LNCaP clone FGC (cell line): ENCODE results near the gene NPFF.
"Not testable (repeated sequence)": the region's sequence is repeated elsewhere in the genome, so short reads cannot be mapped to it uniquely, and the experiment has no call there.

Experiments used
- DNase-seq: peaks from one replicate; pipeline ENCODE4 v3.0.0-alpha.2; 2011; ENCODE audit warnings: low read depth
- H3K4me3 ChIP-seq: 2 replicates; pipeline ENCODE4 v1.5.1; 2011; ENCODE audit warnings: mild to moderate bottlenecking, low read depth, low read length, control low read depth
- TF ChIP-seq, protein P1 (sequence below): IDR thresholded peaks from 2 replicates; pipeline ENCODE4 v1.5.1; 2012; ENCODE audit warnings: mild to moderate bottlenecking; ENCODE audit not compliant: control insufficient read depth, insufficient read depth; ENCODE audit errors: extremely low read depth

The NPFF gene, protein sequence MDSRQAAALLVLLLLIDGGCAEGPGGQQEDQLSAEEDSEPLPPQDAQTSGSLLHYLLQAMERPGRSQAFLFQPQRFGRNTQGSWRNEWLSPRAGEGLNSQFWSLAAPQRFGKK

DNA sequence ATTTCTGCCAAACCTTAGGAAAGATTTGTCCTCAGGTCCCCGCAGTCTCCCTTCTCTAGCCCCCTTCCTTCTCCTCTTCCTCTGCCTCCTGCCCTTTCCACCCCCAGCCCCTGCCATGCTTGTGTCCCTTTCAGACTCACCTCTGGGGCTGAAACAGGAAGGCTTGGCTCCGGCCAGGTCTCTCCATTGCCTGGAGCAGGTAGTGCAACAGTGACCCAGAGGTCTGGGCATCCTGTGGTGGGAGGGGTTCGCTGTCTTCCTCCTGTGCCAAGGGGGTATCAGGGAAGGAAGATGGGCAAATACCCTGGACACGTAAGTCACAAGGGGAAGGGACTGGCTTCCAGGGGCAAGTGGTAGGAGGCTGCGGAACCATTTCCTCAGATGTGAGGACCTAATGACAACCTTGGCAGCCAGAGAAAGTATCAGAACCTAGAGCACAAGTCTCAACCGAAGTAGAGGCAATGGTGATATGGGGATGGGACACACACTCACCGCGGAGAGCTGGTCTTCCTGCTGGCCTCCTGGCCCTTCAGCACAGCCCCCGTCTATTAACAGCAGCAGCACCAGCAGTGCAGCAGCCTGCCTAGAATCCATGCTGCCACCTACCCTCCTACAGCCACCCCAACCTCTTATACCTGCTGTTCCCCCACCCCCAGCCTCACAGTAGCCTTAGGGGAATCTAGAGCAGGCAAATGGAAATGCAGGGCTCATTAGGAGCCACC is at the start of gene NPFF:
Gene NPFF, minus strand, starts transcription at position 604 of the 722 bp plus-strand sequence. Its CDS starts 10 bp downstream, at position 594.
- TF ChIP-seq, protein P1, sequence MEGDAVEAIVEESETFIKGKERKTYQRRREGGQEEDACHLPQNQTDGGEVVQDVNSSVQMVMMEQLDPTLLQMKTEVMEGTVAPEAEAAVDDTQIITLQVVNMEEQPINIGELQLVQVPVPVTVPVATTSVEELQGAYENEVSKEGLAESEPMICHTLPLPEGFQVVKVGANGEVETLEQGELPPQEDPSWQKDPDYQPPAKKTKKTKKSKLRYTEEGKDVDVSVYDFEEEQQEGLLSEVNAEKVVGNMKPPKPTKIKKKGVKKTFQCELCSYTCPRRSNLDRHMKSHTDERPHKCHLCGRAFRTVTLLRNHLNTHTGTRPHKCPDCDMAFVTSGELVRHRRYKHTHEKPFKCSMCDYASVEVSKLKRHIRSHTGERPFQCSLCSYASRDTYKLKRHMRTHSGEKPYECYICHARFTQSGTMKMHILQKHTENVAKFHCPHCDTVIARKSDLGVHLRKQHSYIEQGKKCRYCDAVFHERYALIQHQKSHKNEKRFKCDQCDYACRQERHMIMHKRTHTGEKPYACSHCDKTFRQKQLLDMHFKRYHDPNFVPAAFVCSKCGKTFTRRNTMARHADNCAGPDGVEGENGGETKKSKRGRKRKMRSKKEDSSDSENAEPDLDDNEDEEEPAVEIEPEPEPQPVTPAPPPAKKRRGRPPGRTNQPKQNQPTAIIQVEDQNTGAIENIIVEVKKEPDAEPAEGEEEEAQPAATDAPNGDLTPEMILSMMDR: no peak
- no peak for DNase-seq
- H3K4me3 ChIP-seq: no peak within 1 kb of the TSS

DNA sequence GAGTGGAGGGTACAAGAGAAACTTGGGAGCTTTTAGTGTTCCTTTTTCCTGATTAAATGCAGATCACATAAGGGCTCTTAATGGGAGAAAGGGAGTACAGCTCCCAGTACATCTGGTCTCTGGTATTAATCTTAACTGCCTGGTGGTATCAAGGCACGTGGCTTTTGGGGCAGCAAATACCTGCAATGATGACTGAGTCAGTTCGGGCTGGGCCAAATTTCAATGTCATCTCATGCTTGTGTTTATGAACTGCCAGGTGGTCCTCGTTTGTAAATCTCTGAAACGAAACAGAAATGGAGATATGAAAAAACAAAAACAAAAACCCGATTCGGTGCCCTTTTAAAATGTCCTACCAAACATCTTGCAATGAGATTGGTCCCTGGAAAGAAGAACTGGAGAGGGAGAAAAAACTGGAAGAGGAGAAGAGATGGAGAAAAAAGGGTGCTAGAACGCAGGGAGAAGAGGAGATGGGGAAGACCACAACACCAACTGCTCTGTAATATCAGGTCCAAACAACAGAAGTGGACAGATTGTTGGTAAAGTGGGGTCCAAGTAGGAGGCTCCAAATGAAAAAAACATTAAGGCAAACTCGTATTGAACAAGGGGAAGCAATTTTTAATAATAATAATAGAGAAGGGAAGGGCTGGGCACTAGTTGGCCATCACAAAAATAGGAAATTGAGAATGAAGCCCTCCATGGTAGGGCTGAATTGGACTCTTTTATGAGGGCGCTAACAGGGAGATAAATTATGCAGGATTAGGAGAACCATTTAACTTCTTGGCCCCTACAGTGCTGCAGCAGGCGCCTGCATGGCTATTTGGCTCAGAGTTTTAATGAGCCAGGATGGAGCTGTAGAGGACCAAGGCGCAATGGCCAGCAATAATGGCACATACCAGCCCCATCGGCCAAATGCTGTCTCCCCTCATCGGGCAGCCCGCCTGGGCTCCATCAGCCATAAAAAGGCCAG is 45.4 kb upstream of the NPFF start:
- H3K4me3 ChIP-seq: no peak overlapping the region
- TF ChIP-seq, protein P1: no peak
- no peak for DNase-seq

DNA sequence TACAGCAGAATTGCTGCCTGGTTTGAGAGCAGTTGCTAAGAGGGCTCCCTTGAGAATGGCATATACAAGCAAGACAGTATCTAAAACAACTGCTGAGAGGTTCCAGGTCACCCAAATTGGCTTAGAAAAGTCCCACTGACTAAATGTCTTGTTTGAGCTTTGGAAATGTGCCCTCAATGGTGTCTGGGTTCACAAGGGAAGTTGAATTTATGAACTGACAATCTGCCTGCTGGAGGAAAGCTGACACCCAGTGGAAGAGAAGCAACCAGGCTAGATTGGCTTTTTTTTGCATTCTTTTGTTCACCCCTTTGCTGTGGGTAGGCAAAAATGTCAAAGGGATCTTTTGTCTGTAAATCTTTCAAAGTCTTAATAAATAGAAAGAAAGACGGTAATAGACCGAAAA is 44.6 kb upstream of the NPFF start:
- no peak for DNase-seq
- TF ChIP-seq, protein P1: no peak
- no peak overlapping the region for H3K4me3 ChIP-seq

DNA sequence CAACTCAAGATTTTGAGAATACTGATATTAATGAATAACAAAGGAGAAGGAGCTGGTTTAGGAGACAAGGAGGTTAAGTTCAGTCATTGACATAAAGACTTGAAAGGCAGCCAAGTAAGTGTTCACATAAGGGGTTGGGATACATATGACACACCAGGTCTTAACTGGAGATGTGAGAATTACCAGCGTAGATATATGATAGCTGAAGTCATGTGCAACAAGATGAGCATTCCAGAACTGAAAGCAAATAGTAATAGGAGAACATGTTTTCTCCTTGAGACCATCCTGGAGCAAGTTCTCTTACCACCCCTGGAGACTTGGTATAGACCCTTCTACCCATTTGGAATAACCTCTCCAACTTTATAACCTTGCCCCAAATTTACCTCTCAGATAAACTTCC is 43.3 kb upstream of the NPFF start:
- no peak overlapping the region for H3K4me3 ChIP-seq
- TF ChIP-seq, protein P1: no peak
- DNase-seq: no peak

DNA sequence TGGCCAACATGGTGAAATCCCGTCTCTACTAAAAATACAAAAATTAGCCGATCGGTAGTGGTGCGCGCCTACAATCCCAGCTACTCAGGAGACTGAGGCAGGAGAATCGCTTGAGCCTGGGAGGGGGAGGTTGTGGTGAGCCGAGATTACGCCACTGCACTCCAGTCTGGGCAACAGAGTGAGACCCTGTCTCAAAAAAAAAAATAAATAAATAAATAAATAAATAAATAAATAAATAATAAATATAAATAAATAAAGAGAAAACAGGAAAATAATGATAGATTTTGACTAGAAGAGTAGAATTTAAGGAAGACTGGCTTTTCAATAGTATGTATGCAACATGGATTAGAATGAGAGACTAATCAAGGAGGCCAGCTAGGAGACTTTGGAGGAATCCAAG is 42.8 kb upstream of the NPFF start:
- not testable (repeated sequence) for H3K4me3 ChIP-seq, DNase-seq

DNA sequence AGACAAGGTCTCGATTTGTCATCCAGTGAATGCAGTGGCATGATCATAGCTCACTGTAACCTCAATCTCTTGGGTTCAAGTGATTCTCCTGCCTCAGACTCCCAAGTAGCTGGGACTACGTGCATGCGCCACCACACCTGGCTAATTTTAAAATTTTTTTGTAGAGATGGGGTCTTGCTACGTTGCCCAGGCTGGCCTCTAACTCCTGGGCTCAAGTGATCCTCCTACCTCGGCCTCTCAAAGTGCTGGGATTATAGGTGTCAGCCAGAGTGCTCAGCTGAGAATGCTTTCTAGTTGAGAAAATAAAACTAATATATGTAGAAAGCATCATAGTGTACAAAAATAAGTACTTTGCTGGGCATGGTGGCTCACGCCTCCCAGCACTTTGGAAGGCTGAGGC is 41.1 kb upstream of the NPFF start:
- not testable (repeated sequence) for DNase-seq, H3K4me3 ChIP-seq

DNA sequence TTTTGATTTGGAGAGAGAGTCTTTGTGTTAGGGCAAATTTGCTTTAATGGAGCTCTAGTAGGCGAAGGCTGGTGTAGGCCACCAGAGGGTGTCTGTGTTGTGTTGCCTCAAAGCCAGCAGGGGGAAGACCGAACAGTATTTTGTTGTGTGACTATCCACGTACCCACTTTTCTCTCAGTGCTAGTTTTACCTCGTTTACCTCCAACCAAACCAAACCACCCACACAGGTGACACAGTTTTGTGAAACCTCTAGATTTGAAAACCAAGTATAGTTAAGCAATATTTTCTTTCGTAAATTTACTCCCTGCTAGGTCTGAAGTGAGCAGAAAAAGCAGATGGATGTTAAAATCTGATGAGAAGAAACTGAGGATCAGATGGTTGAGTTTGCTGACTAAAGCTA is 36.3 kb upstream of the NPFF start:
- TF ChIP-seq, protein P1: peak; percentile 95
- peak; percentile 62 for DNase-seq
- H3K4me3 ChIP-seq: no peak overlapping the region
